Measurements from ENCODE around the gene HLA-DOB.

The HLA-DOB gene

GRCh38 chr6:32816746-32817204, at the start of gene HLA-DOB:
HLA-DOB (minus strand) TSS chr6:32817002; CDS start chr6:32816951, 51 bp downstream.
- no peak for DNase-seq (ENCODE audit: low read depth in 2 of 2)

- no peak for DNase-seq (ENCODE audit: low read depth in 2 of 2)
Measured at GRCh38 chr6:32865724-32866443, 49.1 kb upstream of the HLA-DOB start.

DNA sequence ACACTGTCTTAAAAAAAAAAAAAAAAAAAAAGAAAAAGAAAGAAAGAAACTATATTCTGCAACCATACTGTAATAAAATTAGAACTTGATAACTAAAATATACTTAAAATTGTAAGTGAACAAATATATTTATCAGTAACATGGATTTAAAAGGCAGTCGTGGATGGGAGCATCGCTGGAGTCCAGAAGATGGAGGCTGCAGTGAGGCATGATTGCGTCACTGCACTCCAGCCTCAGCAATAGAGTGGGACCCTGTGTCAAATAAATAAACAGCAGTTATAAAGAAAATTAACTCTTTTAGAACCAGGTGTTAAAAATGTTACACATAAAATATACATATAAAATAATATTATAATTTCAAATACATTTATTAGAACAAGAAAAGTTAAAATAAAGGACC, 45.9 kb upstream of the HLA-DOB start:
- no peak for DNase-seq (ENCODE audit: low read depth in 2 of 2)

GRCh38 chr6:32860674-32861073, 43.9 kb upstream of the HLA-DOB start:
- no peak for DNase-seq (ENCODE audit: low read depth in 2 of 2)

- DNase-seq (ENCODE audit: low read depth in 2 of 2) = no peak
Measured at GRCh38 chr6:32858194-32858593, 41.4 kb upstream of the HLA-DOB start.

DNA sequence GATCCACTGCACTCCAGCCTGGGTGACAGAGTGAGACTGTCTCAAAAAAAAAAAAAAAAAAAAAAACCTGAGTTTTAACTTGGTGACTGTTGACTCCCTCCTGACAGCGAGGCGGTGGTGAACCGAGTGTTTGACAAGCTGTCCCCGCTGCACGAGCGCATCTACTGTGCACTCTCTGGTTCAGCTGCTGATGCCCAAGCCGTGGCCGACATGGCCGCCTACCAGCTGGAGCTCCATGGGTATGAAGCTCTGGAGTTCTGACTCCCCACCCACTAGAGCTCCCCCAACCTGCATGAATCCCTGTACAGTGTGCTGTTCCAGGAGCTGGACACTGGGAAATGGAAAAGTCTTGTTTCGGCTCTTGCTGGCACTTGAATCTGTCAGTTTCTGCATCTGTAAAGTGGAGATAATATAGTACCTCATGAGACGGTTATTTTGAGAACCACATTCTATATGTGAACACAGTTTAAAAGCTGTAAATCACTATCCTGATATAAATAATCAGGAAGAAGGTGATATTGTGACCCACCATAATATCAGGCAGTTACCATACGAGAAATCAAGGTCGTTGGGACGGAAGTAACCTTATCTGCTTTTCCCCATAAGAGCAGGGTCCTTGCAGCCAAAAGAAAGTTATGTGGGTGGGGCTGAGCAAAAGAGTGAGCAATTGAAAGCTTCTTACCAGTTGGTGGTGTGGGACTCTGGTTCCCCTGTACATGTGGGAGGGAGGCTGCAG, 40.5 kb upstream of the HLA-DOB start:
- DNase-seq (ENCODE audit: low read depth in 2 of 2) = no peak

- no peak for DNase-seq (ENCODE audit: low read depth in 2 of 2)
Measured at GRCh38 chr6:32855467-32856174, 38.8 kb upstream of the HLA-DOB start.

- no peak for DNase-seq (ENCODE audit: low read depth in 2 of 2)
Measured at GRCh38 chr6:32854376-32855178, 37.8 kb upstream of the HLA-DOB start.

DNA sequence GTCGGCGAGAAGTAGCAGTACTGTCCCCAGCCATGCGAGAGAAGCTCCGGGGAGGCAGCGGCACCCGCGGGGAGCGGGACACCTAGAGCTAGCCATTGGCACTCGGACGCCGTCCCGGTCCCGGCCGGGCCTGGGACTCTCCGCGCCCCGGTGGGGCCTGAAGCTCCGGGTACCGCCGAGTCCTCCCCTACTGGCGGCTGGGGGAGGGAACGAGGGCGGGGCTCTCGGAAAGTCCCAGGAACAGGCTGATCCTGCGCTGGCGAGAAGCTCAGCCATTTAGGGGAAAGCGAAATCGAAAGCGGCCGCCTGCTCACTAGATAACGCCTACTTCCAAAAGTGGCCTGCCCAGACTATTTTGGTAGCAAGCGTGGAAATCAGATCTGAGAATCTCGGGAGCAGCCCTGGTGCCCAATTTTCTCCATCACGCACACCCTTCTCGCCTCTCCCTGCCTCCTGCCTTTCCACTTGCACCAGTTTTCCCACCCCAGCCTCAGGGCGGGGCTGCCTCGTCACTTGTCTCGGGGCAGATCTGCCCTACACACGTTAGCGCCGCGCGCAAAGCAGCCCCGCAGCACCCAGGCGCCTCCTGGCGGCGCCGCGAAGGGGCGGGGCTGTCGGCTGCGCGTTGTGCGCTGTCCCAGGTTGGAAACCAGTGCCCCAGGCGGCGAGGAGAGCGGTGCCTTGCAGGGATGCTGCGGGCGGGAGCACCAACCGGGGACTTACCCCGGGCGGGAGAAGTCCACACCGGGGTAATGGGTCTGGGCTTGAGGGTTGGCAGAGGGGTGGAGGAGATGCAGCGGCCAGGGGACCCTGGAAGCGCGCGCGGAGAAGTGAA, 37.0 kb upstream of the HLA-DOB start, which contains the start of the genes PSMB9 and TAP1:
PSMB9 (plus strand) TSS at position 652 of the 835 bp plus-strand sequence; CDS start at position 690, 38 bp downstream.
TAP1 (minus strand) TSS at position 164 of the 835 bp plus-strand sequence; CDS start at position 96, 68 bp downstream.
- peak; percentile 93 to 96 for DNase-seq (ENCODE audit: low read depth in 2 of 2)

DNA sequence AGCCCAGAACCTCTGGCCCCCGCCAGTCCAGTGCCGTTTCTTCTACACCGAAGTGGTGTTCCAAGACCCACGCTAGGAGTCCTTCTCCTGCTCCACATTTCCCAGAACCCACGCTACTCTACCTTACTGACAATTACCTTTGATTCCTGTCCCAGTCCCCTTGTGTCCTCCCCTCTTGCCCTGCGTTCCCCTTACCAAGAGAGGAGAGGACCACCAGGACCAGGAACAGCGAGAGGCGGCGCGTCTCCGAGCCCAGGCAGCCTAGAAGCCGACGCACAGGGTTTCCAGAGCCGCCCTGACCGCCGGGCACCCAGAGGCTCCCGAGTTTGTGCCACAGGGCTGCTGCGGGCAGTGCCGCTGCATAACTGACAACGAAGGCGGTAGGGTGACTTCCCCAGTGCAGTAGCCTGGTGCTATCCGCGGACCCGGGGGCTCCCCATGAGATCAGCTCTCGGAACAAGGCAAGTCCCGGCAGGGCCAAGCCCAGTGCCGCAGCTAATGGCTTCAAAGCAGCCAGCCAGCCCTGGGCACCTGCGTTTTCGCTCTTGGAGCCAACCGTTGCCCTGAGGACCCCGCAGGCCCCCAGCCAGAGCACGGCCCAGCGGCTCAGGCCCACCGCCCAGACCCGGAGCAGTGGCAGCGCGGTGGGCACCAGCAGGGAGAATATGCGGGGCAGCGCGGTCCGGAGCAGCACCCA, 36.2 kb upstream of the HLA-DOB start:
- DNase-seq (ENCODE audit: low read depth in 2 of 2) = no peak

DNA sequence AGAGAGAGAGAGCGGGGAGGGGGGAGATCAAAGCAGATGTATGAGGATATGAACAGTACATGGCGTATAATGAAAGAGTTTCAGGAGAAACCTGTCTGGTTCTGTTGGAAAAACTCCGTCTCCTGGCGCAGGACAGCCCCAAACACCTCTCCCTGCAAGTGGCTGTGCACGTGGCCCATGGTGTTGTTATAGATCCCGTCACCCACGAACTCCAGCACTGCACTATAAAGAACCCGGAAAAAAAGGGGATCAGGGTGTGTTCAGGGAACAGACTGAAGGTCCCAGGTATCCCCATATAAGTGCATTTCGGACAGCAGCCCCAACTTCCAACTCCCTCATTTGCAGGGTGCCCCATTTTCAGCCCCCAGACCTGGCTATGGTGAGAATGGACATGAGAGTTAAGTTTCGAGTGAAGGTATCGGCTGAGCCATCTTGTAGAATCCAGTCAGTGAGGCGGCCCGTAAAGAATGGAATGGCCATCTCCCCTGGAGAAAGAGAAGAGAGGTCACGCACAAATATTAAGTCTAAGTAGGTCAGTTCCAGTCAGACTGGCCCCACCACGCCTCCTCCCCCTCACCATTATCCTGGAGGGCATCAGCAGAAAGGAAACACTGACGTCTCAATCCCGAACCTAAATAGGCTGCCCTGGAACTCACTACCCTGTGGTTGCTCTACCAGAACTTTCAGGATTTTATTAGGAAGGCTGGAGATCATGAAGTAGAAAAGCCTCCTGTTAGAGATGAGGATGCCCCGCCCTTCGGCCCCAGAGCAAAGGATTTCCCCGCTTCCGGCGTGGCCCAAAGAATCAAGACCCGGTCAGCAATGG, 35.4 kb upstream of the HLA-DOB start:
- no peak for DNase-seq (ENCODE audit: low read depth in 2 of 2)

DNA sequence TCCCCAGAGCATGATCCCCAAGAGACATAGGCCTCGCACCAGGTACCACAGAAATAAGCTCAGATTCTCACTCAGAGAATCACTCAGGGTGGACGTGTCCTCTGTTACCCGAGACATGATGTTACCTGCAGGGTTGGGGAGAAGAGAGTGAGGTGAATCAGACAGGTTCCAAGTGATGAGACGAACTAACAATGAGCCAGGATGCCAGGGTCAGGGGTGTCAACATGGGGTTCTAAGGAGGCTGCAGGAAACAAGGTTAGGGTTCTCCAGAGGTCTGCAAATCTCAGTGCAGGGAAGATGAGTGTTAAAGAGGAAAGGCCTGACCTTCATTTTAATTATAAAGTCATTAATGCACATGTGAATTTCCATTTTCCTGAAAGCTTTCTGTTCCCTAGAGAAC, 34.2 kb upstream of the HLA-DOB start:
- DNase-seq (ENCODE audit: low read depth in 2 of 2) = no peak

GRCh38 chr6:32849126-32849525, 32.3 kb upstream of the HLA-DOB start:
- DNase-seq (ENCODE audit: low read depth in 2 of 2) = no peak

DNA sequence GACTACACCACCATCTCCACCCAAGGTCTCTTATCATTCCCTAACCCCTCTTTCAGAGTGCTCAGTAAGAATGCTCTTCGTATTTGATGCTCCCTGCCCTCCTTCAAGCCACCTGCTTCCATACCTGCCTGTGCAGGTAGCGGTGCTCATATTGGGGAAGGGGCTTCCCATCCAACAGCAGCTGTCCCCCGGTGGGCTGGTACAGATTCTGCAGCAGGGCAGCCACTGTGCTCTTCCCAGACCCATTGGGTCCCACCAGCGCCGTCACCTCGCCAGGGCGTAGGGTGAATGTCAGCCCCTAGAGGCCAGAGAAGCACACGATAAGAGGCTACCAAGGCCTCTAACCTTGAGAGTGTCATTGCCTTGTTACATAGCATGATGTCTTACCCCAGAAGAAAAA, 31.0 kb upstream of the HLA-DOB start:
- no peak for DNase-seq (ENCODE audit: low read depth in 2 of 2)

DNA sequence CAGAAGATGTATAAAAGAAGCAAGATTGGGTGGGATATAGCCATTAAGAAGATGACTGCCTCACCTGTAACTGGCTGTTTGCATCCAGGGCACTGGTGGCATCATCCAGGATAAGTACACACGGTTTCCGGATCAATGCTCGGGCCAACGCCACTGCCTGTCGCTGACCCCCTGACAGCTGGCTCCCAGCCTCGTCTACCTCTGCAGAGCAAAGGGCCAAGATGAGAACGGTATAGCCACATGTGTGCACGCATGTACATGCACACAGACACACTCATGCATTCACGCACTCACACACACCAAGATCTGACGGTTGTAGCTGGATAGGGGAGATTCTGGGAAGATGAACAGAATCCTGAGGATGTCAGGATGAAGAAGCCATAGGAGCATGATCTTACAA, 30.2 kb upstream of the HLA-DOB start:
- no peak for DNase-seq (ENCODE audit: low read depth in 2 of 2)

- DNase-seq (ENCODE audit: low read depth in 2 of 2) = no peak
Measured at GRCh38 chr6:32845384-32845884, 28.6 kb upstream of the HLA-DOB start.

DNA sequence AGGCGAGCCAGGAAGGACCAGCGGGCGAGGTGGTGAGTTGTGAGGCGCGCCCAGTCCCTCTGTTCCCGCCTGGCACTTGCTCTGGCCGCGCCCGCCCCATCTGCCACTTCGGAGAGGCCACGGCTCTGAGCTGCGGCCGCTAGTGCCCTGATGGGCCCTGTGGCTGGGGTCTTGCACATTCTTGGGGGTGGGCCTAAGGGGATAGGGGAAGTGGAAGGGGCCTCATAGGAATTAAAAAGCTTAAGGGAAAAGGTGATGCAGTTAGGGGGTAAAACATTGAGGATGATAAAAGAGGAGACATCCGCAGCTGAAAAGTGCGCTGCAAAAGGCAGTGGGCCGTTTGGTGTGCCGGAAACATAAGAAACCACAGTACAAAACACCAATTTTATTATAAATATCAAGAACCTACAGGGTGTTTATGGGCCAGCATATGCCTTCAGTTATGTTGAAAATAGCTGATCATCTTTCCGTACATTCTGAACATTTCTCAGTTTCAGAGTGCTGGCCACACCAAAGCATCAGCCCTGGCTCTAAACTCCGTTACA, 28.1 kb upstream of the HLA-DOB start:
- DNase-seq (ENCODE audit: low read depth in 2 of 2) = no peak
